HG02759 (cell line): ENCODE measurements around the gene RAB39B.

Source experiments
- ATAC-seq: cut with Tn5 transposase; IDR thresholded peaks from one replicate; pipeline ENCODE4 v1.9.1; 2021; ENCODE audit warnings: mild to moderate bottlenecking, moderate library complexity; ENCODE audit not compliant: unreplicated experiment

Gene RAB39B

DNA sequence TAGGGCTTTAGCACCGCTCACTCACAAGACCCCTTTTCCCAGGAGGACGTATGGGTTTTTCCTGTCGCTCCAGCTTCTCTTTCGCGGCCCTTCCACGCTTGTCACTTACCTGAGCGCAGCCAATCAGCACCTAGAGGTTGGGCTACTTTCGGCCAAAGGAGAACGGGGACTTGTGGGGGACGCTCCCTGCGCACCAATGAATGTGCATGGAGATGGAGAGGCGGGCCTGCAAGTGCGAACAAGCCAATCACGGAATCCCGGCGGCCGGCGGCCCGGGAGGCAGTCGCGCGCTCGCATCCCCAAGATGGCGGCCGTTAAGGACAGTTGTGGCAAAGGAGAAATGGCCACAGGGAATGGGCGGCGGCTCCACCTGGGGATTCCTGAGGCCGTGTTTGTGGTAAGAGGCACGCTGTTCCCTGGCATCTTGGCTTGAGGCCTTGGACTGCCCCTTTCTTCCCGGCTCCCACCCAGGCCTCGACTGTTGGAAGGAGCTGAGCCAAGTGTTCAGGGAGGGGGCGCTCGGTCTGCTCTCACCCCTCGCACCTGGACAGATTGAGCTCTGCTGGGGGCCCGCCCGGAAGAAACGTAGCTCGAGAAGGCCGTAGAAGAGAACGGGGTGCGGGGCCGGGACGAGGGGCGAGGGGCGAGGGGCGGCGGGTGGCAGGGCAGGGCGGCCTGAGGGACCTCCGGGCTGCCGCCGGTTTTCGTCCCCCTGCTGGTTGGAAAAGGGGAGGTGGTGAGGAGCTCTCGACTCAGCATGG, 47.9 kb downstream of the RAB39B start, which contains the start of gene VBP1:
TSS of gene VBP1 (plus strand) at position 282 of the 761 bp plus-strand sequence. CDS start at position 305, 23 bp downstream.
- ATAC-seq = peak; percentile 96

DNA sequence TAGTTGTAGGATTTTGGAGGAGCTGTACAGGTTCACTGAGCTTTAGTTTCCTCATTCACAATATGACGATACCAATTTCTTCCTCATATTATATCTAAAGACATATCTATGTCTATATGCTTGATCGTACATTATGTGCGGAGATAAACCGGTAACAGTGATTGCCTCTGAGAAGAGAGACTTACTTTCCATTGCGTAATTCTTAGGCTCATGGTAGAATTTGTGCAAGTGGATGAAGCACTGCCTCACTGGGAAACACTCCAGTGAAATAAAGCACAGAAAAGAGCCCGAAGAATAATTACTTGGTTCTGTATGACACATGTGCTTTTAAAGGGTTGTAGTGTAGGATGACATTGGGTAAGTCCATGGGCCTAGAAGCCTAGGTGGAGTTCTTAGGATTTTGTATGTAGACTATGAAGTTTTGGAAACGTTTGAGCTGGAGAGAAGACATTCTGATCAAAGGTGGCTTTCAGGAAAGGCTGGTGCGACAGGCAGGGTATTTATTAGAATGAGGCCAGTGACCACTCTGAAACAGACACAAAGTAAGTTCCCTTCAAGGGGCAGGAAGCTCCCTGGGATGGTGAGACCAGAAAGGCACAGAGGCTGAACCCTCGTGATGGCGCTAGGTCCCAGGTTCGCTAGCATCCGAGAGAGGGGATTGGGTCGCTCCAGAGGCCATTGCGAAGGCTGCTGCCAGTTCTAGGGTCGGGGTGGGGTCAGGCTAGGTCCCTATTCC, 48.7 kb downstream of the RAB39B start:
- ATAC-seq = peak; percentile 39

DNA sequence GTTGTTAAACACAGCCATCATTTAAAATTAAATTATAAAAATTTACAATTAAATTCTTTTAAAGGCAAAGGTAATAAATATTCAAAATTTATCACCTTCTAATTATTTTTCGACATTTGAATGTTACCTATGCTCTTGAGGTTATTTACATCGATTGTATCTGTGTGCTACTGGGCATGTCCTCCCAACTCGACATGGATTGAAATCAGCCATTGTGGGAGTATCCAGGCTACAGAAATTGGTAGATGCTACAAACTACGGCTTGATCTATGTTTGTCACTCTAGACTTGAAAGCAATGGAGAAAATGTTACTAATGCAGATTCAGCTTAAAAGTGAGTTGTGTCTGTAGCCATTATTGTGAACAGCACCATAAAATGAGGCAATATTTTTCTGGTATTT, 50.6 kb downstream of the RAB39B start:
- no peak for ATAC-seq

DNA sequence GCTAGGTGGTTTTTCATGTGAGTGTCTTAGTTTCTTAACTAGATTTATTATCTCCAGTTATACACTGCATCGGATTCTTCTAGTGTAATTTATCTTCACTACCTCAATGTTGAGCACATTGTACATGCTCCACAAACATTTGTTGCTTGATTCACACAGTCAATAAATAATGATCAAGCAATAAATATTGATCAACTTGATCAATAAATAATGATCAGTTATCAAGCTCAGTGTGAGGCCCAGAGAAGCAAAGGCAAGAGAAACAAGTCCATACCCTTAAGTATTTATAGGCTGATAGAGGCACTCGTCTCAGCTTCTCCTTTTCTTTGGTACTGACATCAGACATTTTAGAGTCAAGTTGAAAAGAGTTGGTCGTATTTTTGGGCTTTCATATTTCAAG, 53.1 kb downstream of the RAB39B start:
- no peak for ATAC-seq
